RWPE2 (cell line): ENCODE data around the gene VIM.
A peak's percentile ranks its signal among the peaks of the same experiment; 100 is the strongest.

Experiments used
- ATAC-seq: fragments of 200-7000 bp; cut with Tn5 transposase; 3 replicates; pipeline ENCODE4 v1.9.1; 2021; ENCODE audit warnings: low read depth
- DNase-seq: peaks from one replicate; pipeline ENCODE4 v3.0.0-alpha.2; 2020; ENCODE audit warnings: low spot score
- H3K27ac ChIP-seq: fragments of 450-650 bp; 2 replicates; pipeline ENCODE4 v1.5.1; 2017; ENCODE audit warnings: mild to moderate bottlenecking; ENCODE audit not compliant: poor library complexity, severe bottlenecking
- H3K27me3 ChIP-seq: fragments of 250-450 bp; sonication (Bioruptor Pico); 2 replicates; pipeline ENCODE4 v1.5.1; 2021; ENCODE audit warnings: mild to moderate bottlenecking, moderate library complexity; ENCODE audit not compliant: insufficient read depth, poor library complexity, severe bottlenecking
- H3K36me3 ChIP-seq: fragments of 250-450 bp; sonication (Bioruptor Pico); 2 replicates; pipeline ENCODE4 v1.5.1; 2020; ENCODE audit warnings: low read depth, mild to moderate bottlenecking, moderate library complexity
- H3K4me1 ChIP-seq: fragments of 250-450 bp; sonication (Bioruptor Pico); 2 replicates; pipeline ENCODE4 v1.5.1; 2021; ENCODE audit warnings: mild to moderate bottlenecking, moderate library complexity; ENCODE audit not compliant: insufficient read depth, poor library complexity, severe bottlenecking
- H3K4me3 ChIP-seq: fragments of 250-450 bp; sonication (Bioruptor Pico); 2 replicates; pipeline ENCODE4 v1.5.1; 2021; ENCODE audit warnings: mild to moderate bottlenecking, moderate library complexity; ENCODE audit not compliant: severe bottlenecking
- H3K9me3 ChIP-seq: fragments of 250-450 bp; sonication (Bioruptor Pico); 2 replicates; pipeline ENCODE4 v1.5.1; 2021; ENCODE audit warnings: mild to moderate bottlenecking, moderate library complexity; ENCODE audit not compliant: severe bottlenecking
- TF ChIP-seq, protein P1 (sequence below): fragments of 450-650 bp; IDR thresholded peaks from one replicate; pipeline ENCODE4 v1.5.1; 2017; ENCODE audit warnings: mild to moderate bottlenecking, moderate library complexity; ENCODE audit not compliant: poor library complexity, severe bottlenecking

Gene VIM

DNA sequence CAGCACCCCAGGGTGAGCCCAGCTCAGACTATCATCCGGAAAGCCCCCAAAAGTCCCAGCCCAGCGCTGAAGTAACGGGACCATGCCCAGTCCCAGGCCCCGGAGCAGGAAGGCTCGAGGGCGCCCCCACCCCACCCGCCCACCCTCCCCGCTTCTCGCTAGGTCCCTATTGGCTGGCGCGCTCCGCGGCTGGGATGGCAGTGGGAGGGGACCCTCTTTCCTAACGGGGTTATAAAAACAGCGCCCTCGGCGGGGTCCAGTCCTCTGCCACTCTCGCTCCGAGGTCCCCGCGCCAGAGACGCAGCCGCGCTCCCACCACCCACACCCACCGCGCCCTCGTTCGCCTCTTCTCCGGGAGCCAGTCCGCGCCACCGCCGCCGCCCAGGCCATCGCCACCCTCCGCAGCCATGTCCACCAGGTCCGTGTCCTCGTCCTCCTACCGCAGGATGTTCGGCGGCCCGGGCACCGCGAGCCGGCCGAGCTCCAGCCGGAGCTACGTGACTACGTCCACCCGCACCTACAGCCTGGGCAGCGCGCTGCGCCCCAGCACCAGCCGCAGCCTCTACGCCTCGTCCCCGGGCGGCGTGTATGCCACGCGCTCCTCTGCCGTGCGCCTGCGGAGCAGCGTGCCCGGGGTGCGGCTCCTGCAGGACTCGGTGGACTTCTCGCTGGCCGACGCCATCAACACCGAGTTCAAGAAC, 1.1 kb downstream of the VIM start:
- ATAC-seq: peak; percentile 58
- peak overlapping the region; percentile 87 for H3K27ac ChIP-seq
- H3K27me3 ChIP-seq: no peaks in the 10 kb centered on the region
- H3K4me1 ChIP-seq: peaks cover 25% of the 10 kb centered on the region
- H3K36me3 ChIP-seq: peaks cover 41% of the 10 kb centered on the region
- TF ChIP-seq, protein P1, sequence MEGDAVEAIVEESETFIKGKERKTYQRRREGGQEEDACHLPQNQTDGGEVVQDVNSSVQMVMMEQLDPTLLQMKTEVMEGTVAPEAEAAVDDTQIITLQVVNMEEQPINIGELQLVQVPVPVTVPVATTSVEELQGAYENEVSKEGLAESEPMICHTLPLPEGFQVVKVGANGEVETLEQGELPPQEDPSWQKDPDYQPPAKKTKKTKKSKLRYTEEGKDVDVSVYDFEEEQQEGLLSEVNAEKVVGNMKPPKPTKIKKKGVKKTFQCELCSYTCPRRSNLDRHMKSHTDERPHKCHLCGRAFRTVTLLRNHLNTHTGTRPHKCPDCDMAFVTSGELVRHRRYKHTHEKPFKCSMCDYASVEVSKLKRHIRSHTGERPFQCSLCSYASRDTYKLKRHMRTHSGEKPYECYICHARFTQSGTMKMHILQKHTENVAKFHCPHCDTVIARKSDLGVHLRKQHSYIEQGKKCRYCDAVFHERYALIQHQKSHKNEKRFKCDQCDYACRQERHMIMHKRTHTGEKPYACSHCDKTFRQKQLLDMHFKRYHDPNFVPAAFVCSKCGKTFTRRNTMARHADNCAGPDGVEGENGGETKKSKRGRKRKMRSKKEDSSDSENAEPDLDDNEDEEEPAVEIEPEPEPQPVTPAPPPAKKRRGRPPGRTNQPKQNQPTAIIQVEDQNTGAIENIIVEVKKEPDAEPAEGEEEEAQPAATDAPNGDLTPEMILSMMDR: no peak
- DNase-seq: peak; percentile 80
- H3K9me3 ChIP-seq: no peaks in the 10 kb centered on the region
- H3K4me3 ChIP-seq: peak overlapping the region; percentile 73

DNA sequence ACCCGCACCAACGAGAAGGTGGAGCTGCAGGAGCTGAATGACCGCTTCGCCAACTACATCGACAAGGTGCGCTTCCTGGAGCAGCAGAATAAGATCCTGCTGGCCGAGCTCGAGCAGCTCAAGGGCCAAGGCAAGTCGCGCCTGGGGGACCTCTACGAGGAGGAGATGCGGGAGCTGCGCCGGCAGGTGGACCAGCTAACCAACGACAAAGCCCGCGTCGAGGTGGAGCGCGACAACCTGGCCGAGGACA, 1.6 kb downstream of the VIM start:
- H3K4me1 ChIP-seq: peaks cover 25% of the 10 kb centered on the region
- no peak for DNase-seq

DNA sequence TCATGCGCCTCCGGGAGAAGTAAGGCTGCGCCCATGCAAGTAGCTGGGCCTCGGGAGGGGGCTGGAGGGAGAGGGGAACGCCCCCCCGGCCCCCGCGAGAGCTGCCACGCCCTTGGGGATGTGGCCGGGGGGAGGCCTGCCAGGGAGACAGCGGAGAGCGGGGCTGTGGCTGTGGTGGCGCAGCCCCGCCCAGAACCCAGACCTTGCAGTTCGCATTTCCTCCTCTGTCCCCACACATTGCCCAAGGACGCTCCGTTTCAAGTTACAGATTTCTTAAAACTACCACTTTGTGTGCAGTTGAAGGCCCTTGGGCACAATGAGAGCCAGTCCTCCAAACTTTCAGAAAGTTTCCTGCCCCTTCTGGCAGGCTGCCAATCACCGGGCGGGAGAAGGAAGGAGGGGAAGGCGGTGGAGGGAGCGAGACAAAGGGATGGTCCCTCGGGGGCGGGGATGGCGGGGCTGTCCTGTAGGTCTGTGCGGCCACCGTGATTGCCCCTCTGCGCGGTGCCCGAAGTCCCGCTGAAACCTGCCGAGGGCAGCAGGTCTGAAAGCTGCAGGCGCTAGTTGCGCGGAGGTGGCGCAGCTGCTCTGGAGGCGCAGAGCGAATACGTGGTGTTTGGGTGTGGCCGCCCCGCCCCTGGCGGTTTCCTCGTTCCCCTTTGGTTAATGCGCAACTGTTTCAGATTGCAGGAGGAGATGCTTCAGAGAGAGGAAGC, 2.1 kb downstream of the VIM start:
- ATAC-seq: peak; percentile 44
- Histone ChIP-seq H3K9me3 (no peaks in the 10 kb centered on the region), H3K4me1 (peaks cover 25% of the 10 kb centered on the region), H3K27me3 (no peaks in the 10 kb centered on the region), H3K4me3 (peak overlapping the region; percentile 73), H3K36me3 (peaks cover 50% of the 10 kb centered on the region), H3K27ac (peak overlapping the region; percentile 87)
- TF ChIP-seq, protein P1: no peak
- DNase-seq: peak; percentile 87

More for the DNA sequence above, 1.6 kb downstream of the VIM start:
- H3K36me3 ChIP-seq: peaks cover 45% of the 10 kb centered on the region
- peak; percentile 1; the same call in 2 of the 3 replicates for ATAC-seq
- TF ChIP-seq, protein P1: no peak
- H3K27me3 ChIP-seq: no peaks in the 10 kb centered on the region
- peak overlapping the region; percentile 73 for H3K4me3 ChIP-seq
- H3K27ac ChIP-seq: peak overlapping the region; percentile 87
- H3K9me3 ChIP-seq: no peaks in the 10 kb centered on the region

DNA sequence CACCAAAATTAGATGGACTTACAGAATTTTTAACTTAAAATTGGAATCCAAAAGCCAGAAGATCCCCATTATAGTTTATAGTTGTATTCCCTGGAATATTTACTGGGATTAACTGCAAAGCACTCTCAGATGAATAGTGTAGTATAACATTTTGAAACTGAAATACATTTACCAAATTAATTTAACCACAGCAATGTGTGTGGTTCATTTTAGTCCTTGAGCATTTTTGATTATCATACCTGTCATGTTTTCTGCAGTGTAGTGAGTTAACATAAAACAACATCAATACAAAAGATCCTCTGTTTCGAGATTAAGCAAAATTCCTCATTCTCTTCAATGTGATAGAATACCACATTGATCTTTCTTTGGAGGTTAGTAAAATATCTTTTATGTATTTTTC, 3.7 kb downstream of the VIM start:
- peaks cover 25% of the 10 kb centered on the region for H3K4me1 ChIP-seq
- no peaks in the 10 kb centered on the region for H3K9me3 ChIP-seq
- TF ChIP-seq, protein P1: no peak
- ATAC-seq (no peak), DNase-seq (no peak)
- H3K4me3 ChIP-seq: no peak overlapping the region
- H3K36me3 ChIP-seq: peaks cover 67% of the 10 kb centered on the region
- peak overlapping the region; percentile 87 for H3K27ac ChIP-seq
- H3K27me3 ChIP-seq: no peaks in the 10 kb centered on the region

DNA sequence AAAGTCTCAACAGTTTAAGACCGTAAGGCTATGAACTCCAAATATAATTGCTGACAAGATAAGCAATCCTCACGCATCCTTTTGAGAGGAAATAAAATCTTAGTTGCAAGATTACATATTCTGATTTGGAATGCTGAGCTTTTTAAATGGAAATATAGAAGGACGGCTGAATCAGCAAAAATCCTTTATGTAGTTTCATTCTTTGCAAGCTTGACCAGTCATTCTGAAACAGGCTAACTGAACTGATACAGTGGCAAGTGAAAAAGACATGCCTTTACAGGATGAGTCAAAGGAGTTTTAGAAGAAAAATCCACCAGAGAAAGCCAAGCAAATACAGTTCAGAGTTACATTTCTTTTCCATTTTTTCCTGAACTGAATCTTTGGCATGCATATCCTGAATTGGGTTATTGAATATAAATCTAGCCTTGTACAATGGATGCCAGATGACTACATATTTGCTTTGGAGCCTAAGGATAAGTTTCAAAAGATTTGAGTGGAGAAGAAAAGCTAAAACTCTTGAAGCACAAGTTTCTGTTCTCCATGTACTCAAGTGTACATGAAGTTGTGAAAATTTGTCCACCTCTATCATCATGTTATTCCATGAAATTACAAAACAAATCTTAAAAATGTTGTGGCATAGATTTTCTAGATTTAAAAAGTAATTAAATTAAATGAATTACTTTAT, 4.4 kb downstream of the VIM start:
- Histone ChIP-seq H3K4me3 (no peak overlapping the region), H3K27ac (peak overlapping the region; percentile 87), H3K9me3 (no peaks in the 10 kb centered on the region), H3K36me3 (peaks cover 73% of the 10 kb centered on the region), H3K4me1 (peaks cover 24% of the 10 kb centered on the region), H3K27me3 (no peaks in the 10 kb centered on the region)
- no peak for ATAC-seq
- TF ChIP-seq, protein P1: no peak
- no peak for DNase-seq
